ENCODE results near the gene TMEM258.

DNA sequence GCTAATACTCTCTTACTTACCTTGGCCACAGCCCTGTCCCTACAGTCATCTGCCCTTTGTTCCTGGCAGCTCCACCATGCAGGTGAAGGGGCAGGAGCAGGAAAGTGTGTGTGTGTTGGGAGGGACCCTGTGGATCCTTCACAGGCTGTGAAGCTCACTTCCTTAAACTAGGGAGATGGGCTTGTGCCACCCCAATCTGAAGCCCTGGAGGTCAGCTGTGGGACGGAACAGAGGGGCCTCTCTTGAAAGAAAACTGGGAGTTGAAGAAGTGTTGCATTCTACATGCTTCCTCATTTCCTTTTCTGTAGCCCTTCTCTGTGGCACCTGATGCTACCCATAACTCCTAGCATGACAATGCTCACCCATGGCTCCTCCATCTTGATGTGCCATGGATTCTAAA lies 12.7 kb upstream of the TMEM258 start:
- TF ChIP-seq, protein P1, sequence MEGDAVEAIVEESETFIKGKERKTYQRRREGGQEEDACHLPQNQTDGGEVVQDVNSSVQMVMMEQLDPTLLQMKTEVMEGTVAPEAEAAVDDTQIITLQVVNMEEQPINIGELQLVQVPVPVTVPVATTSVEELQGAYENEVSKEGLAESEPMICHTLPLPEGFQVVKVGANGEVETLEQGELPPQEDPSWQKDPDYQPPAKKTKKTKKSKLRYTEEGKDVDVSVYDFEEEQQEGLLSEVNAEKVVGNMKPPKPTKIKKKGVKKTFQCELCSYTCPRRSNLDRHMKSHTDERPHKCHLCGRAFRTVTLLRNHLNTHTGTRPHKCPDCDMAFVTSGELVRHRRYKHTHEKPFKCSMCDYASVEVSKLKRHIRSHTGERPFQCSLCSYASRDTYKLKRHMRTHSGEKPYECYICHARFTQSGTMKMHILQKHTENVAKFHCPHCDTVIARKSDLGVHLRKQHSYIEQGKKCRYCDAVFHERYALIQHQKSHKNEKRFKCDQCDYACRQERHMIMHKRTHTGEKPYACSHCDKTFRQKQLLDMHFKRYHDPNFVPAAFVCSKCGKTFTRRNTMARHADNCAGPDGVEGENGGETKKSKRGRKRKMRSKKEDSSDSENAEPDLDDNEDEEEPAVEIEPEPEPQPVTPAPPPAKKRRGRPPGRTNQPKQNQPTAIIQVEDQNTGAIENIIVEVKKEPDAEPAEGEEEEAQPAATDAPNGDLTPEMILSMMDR (IDR thresholded peaks at IDR 0.05): no peak
- no peak for TF ChIP-seq EZH2phosphoT487 (IDR thresholded peaks at IDR 0.05)

Measured in neural progenitor cell (in vitro differentiated cells).